Skeletal muscle tissue (tissue), 4 donors: ENCODE data around the gene COL15A1. TPM values are rescaled to one million over a fixed set of nuclear protein-coding genes. Genes with fewer than 3 reads are reported as not detected.
A peak's percentile ranks its signal among the peaks of the same experiment; 100 is the strongest.
"Not testable (repeated sequence)": the region's sequence is repeated elsewhere in the genome, so short reads cannot be mapped to it uniquely, and the experiment has no call there.

ENCODE experiments used
- H3K27ac ChIP-seq: one replicate; pipeline ENCODE4 v1.7.0; 2013; ENCODE audit warnings: mild to moderate bottlenecking, low read depth, low read length, inconsistent platforms
- H3K27me3 ChIP-seq, 3 donors: one replicate each; pipeline ENCODE4 v1.7.0; 2013; ENCODE audit warnings: low read length in 3 of 3; ENCODE audit not compliant: control insufficient read depth in 3 of 3, insufficient read depth in 3 of 3
- H3K36me3 ChIP-seq, 3 donors: one replicate each; pipeline ENCODE4 v1.7.0; 2013; ENCODE audit warnings: low read length in 3 of 3; ENCODE audit not compliant: control insufficient read depth in 3 of 3, insufficient read depth in 3 of 3
- H3K4me1 ChIP-seq, 3 donors: one replicate each; pipeline ENCODE4 v1.7.0; 2013; ENCODE audit warnings: low read length in 3 of 3, mild to moderate bottlenecking in 3 of 3; ENCODE audit not compliant: control insufficient read depth in 3 of 3, insufficient read depth in 3 of 3
- H3K4me3 ChIP-seq, 3 donors: one replicate each; pipeline ENCODE4 v1.7.0; 2013; ENCODE audit warnings: low read length in 3 of 3
- H3K9ac ChIP-seq, 3 donors: one replicate each; pipeline ENCODE4 v1.7.0; 2013; ENCODE audit warnings: low read length in 3 of 3, mild to moderate bottlenecking in 3 of 3, moderate library complexity in 2 of 3, low read depth in 1 of 3
- H3K9me3 ChIP-seq, 3 donors: one replicate each; pipeline ENCODE4 v1.7.0; 2013; ENCODE audit warnings: low read length in 3 of 3; ENCODE audit not compliant: control insufficient read depth in 3 of 3
- total RNA-seq: library from RNA; depleted of rRNA; stranded (reverse); fragments of >200 nt; gene quantifications from one replicate; pipeline ENCODE4 v1.2.3, GENCODE V29; 2014
- donor health status: Osteomylitis.

The COL15A1 gene
- total RNA-seq: 178 TPM

GRCh38 chr9:98943682-98944056 is at the start of gene COL15A1:
COL15A1 (plus strand) TSS chr9:98943907; CDS start chr9:98944062, 155 bp downstream.
- Histone ChIP-seq H3K27me3 (peaks cover 21 to 48% (median 42%) of the 10 kb centered on the region in 3 donors), H3K9ac (peak within 1 kb of the TSS; percentile 71 to 80 (median 79)), H3K36me3 (no peaks in the 10 kb centered on the region), H3K27ac (peak within 1 kb of the TSS; percentile 56), H3K4me3 (peak within 1 kb of the TSS; percentile 77 to 80 (median 77)), H3K4me1 (peaks cover 6 to 27% (median 17%) of the 10 kb centered on the region in 3 donors), H3K9me3 (no peaks in the 10 kb centered on the region)

DNA sequence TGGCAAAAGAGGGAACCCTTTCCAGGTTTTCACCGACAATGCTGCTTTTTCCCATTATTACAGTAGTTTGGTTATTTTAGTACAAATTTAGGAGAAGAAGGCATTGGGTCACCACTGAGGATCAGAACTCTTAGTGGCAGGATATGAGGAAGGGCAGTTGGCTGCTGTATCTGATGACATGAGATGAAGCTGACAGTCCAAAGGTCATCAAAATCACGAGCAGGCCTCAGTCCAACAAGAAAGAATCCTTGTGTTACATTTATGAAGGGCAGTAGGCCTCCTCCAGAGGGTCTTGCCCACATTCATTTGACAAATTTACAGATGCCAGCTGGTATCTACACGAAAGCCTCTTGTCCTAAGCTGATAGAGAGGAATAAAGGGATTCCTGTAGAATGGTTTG is 49.5 kb upstream of the COL15A1 start:
- Histone ChIP-seq H3K36me3 (no peaks in the 10 kb centered on the region), H3K9ac (no peak overlapping the region), H3K27me3 (no peaks in the 10 kb centered on the region), H3K27ac (no peak overlapping the region), H3K4me1 (peaks cover 0 to 3% (median 0%) of the 10 kb centered on the region in 3 donors), H3K4me3 (no peak overlapping the region), H3K9me3 (no peaks in the 10 kb centered on the region)

DNA sequence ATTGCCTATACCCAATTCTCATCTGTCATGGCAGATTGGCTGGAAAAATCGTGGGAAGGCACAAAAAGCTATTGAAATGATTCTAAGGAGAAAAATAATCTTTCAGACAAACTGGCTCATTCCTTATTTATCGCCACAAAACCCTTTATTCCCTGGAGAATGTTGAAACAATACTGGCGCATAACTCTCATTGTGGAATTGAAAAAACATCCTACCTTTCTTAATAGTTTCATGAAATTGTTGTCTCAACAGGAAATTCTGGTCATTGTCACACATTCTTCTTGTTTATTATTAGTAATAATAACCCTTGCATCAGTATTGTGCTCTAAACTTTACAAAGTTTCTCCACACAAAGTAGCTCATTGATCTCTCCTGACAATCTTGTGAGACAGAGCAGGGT is 48.9 kb upstream of the COL15A1 start:
- Histone ChIP-seq H3K9ac (no peak overlapping the region), H3K27me3 (no peaks in the 10 kb centered on the region), H3K36me3 (no peaks in the 10 kb centered on the region), H3K9me3 (no peaks in the 10 kb centered on the region), H3K4me1 (peaks cover 0 to 4% (median 0%) of the 10 kb centered on the region in 3 donors), H3K4me3 (no peak overlapping the region), H3K27ac (no peak overlapping the region)

DNA sequence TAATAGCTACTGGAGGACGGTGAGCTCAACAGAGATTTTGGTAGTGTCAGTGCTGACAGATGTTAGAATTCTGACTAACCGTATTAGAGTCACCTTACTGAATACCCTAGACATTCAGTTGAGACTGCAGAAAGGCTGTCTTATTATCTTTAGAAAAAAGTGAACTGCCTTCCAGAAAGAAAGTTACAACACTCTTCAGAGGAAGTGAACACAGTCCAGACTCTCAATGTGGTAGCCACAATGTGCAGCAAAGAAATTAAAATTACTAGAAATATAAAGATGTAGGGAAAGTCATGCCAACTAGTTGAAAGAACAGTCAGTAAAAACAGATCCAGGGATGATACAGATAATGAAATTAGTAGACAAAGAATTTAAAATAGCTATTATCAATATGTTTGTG is 47.1 kb upstream of the COL15A1 start:
- no peaks in the 10 kb centered on the region for H3K27me3 ChIP-seq
- H3K9me3 ChIP-seq: no peaks in the 10 kb centered on the region
- no peaks in the 10 kb centered on the region for H3K36me3 ChIP-seq
- peaks cover 0 to 4% (median 0%) of the 10 kb centered on the region in 3 donors for H3K4me1 ChIP-seq
- H3K4me3 ChIP-seq: no peak overlapping the region
- H3K9ac ChIP-seq: no peak overlapping the region
- H3K27ac ChIP-seq: no peak overlapping the region

DNA sequence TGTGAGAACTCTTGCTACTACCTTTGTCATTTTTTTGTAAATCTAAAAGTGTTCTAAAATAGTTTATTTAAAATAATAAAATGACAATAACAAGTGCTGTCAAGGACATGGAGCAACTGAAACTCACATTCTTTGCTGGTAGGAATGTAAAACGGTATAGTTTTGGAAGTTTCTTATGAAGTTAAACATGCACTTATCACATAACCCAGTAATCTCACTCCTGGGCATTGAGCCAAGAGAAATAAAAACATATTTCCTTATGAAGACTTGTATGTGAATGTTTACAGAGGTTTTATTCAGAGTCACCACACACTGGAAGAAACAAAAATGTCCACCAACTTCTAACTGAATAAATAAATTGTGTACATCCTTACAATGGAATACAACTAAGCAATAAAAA is 46.0 kb upstream of the COL15A1 start:
- no peak overlapping the region for H3K9ac ChIP-seq
- H3K36me3 ChIP-seq: no peaks in the 10 kb centered on the region
- H3K27me3 ChIP-seq: no peaks in the 10 kb centered on the region
- no peak overlapping the region for H3K27ac ChIP-seq
- H3K4me3 ChIP-seq: no peak overlapping the region
- H3K9me3 ChIP-seq: no peaks in the 10 kb centered on the region
- H3K4me1 ChIP-seq: peaks cover 0 to 4% (median 0%) of the 10 kb centered on the region in 3 donors

GRCh38 chr9:98899408-98900056 is 44.2 kb upstream of the COL15A1 start:
- Histone ChIP-seq H3K9me3 (no peaks in the 10 kb centered on the region), H3K9ac (no peak overlapping the region), H3K4me1 (peaks cover 0 to 7% (median 4%) of the 10 kb centered on the region in 3 donors), H3K27ac (no peak overlapping the region), H3K4me3 (no peak overlapping the region), H3K36me3 (no peaks in the 10 kb centered on the region), H3K27me3 (no peaks in the 10 kb centered on the region)

GRCh38 chr9:98900244-98900643 is 43.5 kb upstream of the COL15A1 start:
- H3K4me3 ChIP-seq: no peak overlapping the region
- H3K9ac ChIP-seq: no peak overlapping the region
- H3K4me1 ChIP-seq: peaks cover 5 to 12% (median 6%) of the 10 kb centered on the region in 3 donors
- H3K36me3 ChIP-seq: no peaks in the 10 kb centered on the region
- no peaks in the 10 kb centered on the region for H3K9me3 ChIP-seq
- no peak overlapping the region for H3K27ac ChIP-seq
- no peaks in the 10 kb centered on the region for H3K27me3 ChIP-seq

DNA sequence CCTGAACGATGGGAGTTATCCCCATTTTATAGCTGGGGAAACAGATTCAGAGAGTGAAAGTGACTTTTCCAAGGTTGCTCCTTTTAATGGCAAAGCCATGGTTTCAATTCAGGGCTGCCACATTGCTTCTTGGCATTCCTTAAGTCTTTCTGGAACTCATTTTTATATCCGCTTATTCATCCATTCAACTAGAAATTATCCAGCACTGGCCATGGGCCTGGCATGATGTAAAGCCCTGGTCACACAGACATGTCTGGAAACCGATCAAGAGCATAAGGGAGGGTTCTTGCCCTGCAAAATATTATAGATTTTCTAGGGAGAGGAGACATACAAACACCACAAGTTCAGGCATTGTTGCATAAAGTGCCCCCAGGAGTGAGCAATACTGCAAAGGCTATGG is 43.0 kb upstream of the COL15A1 start:
- Histone ChIP-seq H3K9ac (no peak overlapping the region), H3K4me3 (no peak overlapping the region), H3K9me3 (no peaks in the 10 kb centered on the region), H3K36me3 (no peaks in the 10 kb centered on the region), H3K4me1 (peaks cover 5 to 12% (median 6%) of the 10 kb centered on the region in 3 donors), H3K27ac (no peak overlapping the region), H3K27me3 (no peaks in the 10 kb centered on the region)

DNA sequence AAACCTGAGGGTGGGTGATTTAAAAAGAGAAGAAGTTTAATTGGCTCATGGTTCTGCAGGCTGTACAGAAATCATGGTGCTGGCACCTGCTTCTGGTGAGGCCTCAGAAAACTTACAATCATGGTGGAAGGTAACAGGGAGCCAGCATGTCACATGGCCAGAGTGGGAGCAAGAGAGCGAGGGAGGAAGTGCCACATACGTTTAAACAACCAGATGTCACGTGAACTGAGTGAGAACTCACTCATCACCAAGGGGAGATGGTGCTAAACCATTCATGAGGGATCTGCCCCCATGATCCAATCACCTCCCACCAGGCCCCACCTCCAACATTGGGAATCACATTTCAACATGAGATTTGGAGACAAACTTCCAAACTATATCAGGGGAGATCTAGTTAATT is 41.9 kb upstream of the COL15A1 start:
- H3K27ac ChIP-seq, H3K27me3 ChIP-seq, H3K9ac ChIP-seq, H3K9me3 ChIP-seq, H3K36me3 ChIP-seq, H3K4me3 ChIP-seq: not testable (repeated sequence)
- H3K4me1 ChIP-seq: peaks cover 10 to 15% (median 11%) of the 10 kb centered on the region in 3 donors

DNA sequence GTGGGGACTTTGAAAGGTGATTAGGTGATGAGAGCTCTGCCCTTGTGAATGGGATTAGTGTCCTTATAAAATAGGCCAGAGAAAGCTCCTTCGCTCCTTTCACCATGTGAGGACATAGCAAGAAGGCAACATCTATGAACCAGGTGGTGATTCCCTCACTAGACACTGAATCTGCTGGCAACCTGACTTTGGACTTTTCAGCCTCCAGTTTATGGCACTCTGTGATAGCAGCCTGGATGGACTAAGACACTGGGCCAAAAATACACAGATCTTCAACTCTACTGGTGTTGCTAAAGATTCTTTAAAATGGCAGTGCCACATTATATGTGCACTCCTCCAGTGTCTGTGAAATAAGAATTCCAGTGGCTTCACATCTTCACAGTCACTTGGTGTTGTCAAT is 41.2 kb upstream of the COL15A1 start:
- Histone ChIP-seq H3K9me3 (no peaks in the 10 kb centered on the region), H3K9ac (no peak overlapping the region), H3K27me3 (peaks cover 0 to 4% (median 0%) of the 10 kb centered on the region in 3 donors), H3K4me1 (peaks cover 10 to 18% (median 17%) of the 10 kb centered on the region in 3 donors), H3K4me3 (no peak overlapping the region), H3K36me3 (no peaks in the 10 kb centered on the region), H3K27ac (no peak overlapping the region)
